ENCODE measurements around the gene LRRC7. TPM values are rescaled to one million over a fixed set of nuclear protein-coding genes. Genes with fewer than 3 reads are reported as not detected.

The LRRC7 gene
- total and polyA plus RNA-seq, 7 experiments from 2014 or later = 0.15 to 6.4 (median 0.46) TPM; not detected in 1

DNA sequence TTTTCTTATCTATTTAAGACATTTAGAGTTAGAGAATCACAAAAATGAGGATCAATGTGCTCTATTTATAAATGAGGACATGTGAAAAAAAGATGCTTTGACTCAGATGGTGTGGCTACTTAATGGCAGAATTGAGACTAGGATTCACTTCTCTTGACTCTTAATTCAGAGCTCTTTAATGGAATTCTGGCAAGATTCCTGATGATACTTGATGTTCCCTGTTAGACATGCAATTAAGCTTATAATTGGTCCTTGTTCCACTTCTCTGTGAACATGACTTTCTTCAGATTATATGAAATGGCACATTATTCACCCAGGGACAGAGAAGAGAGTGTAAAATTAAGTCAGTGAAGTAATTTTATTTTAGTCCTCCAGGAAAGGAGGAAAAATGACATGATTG, 165.3 kb downstream of the LRRC7 start:
- Mint-ChIP-seq H3K27me3 (no peaks in the 10 kb centered on the region), H3K27ac (no peak overlapping the region), H3K4me1 (no peaks in the 10 kb centered on the region), H3K36me3 (peaks cover 0 to 5% (median 0%) of the 10 kb centered on the region in 5 donors), H3K4me3 (no peak overlapping the region), H3K9me3 (peaks cover 0 to 15% (median 1%) of the 10 kb centered on the region in 11 donors)
- ATAC-seq = no peak
- intact Hi-C loops (cut with micrococcal nuclease) = no loop called here
- H3K9me3 ChIP-seq (ENCODE audit: control insufficient read depth in 2 of 3, low read length in 3 of 3) = no peaks in the 10 kb centered on the region
- no peak overlapping the region for H3K27ac ChIP-seq (ENCODE audit: low read depth, low read length)
- no peak overlapping the region for H3K4me3 ChIP-seq (ENCODE audit: low read length)
- H3K27me3 ChIP-seq (ENCODE audit: control insufficient read depth in 2 of 2, insufficient read depth in 2 of 2, low read length in 2 of 2) = no peaks in the 10 kb centered on the region
- no peaks in the 10 kb centered on the region for H3K4me1 ChIP-seq (ENCODE audit: control insufficient read depth in 2 of 2, insufficient read depth in 2 of 2, low read length in 2 of 2)
- ChIA-PET CTCF (no interaction called here), POLR2A (no interaction called here)
- no peaks in the 10 kb centered on the region for H3K36me3 ChIP-seq (ENCODE audit: control insufficient read depth in 2 of 3, insufficient read depth in 3 of 3, low read length in 3 of 3)
- no peak for DNase-seq

DNA sequence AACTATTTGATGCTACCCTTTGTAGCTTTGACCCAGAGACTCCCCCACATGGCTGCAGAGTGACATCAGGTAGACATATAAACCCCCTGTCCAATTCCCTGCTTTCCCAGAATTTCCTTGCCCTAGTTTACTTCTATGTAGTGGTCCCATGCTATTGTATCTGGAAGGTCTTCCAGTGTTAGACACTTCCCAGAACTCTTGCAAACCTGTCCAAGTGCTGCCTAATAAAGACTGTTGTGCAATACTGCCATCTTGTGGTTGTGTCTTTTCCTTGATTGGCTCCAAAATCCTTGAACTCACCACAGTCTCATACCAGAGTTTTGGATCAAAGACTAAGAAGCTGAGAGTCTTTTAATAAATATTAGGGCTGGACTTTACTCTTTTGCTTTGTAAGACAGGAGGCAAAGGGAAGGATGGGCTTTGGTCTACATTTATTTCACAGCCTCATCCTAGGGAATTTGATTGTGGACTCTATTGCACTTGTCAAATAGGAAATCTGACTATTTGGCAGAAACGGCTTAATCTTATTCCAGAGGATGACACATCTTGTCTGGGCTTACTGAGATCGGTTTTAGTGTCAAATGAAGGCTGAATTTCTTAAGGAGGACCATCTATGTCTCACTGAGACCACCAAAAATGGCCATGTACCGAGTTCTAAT, 169.9 kb downstream of the LRRC7 start:
- Mint-ChIP-seq H3K27ac (no peak overlapping the region), H3K36me3 (no peaks in the 10 kb centered on the region), H3K4me3 (no peak overlapping the region), H3K27me3 (no peaks in the 10 kb centered on the region), H3K4me1 (no peaks in the 10 kb centered on the region), H3K9me3 (peaks cover 0 to 3% (median 0%) of the 10 kb centered on the region in 11 donors)
- no peak overlapping the region for H3K4me3 ChIP-seq (ENCODE audit: low read length)
- CTCF ChIA-PET = no interaction called here
- POLR2A ChIA-PET = no interaction called here
- H3K27ac ChIP-seq (ENCODE audit: low read depth, low read length) = no peak overlapping the region
- intact Hi-C loops (cut with micrococcal nuclease) = loop anchor here in 1 of 2 donors (1.0 to 5.0 kb wide), 4 partner anchors 1137 to 1885 kb away; no protein-coding TSS in a partner anchor
- ATAC-seq (no peak), DNase-seq (peak in 4 of 9 donors; percentile 6 to 15 (median 12))
- H3K9me3 ChIP-seq (ENCODE audit: control insufficient read depth in 2 of 3, low read length in 3 of 3) = no peaks in the 10 kb centered on the region
- no peaks in the 10 kb centered on the region for H3K36me3 ChIP-seq (ENCODE audit: control insufficient read depth in 2 of 3, insufficient read depth in 3 of 3, low read length in 3 of 3)
- H3K4me1 ChIP-seq (ENCODE audit: control insufficient read depth in 2 of 2, insufficient read depth in 2 of 2, low read length in 2 of 2) = no peaks in the 10 kb centered on the region
- no peaks in the 10 kb centered on the region for H3K27me3 ChIP-seq (ENCODE audit: control insufficient read depth in 2 of 2, insufficient read depth in 2 of 2, low read length in 2 of 2)

DNA sequence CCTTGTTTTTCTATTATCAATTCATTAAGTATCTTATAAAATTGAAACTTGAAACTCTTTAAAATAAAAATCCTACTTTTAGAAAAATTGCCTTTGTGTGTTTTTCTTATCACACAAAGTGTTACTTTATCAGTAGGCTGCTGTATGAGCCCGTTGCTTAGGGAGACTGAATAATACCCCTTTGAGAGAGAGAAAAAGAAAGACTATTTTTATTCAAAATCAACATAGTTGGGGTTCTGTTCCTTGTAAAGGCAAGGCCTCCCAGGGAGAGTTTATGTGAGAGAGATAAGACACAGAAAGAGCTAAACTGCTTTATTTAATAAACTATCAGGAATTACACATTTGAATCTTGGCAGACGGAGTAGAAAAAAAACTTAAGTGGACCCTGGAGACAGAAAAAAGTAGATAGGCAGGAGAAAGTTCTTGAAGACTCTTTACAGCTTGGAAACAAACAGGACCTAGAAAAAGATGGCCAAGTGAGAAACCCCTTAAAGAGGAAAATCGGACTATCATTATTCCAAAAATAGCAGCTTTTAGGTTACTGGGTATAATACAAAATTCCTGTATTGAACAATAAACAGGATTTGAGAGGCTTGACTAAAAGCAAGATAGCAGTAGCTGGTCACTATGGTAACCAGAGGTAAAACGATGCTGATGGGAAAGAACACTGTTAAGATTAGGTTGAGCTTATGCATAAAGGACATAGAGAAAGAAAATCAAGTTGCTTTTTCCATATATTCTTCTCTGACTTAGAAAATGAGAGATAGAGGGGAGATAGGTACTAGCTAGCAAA, 170.9 kb downstream of the LRRC7 start:
- Mint-ChIP-seq H3K9me3 (peaks cover 0 to 3% (median 0%) of the 10 kb centered on the region in 11 donors), H3K36me3 (no peaks in the 10 kb centered on the region), H3K27ac (no peak overlapping the region), H3K4me1 (no peaks in the 10 kb centered on the region), H3K27me3 (no peaks in the 10 kb centered on the region), H3K4me3 (no peak overlapping the region)
- Histone ChIP-seq H3K4me3 (ENCODE audit: low read length) (no peak overlapping the region), H3K9me3 (ENCODE audit: control insufficient read depth in 2 of 3, low read length in 3 of 3) (no peaks in the 10 kb centered on the region), H3K36me3 (ENCODE audit: control insufficient read depth in 2 of 3, insufficient read depth in 3 of 3, low read length in 3 of 3) (no peaks in the 10 kb centered on the region), H3K27me3 (ENCODE audit: control insufficient read depth in 2 of 2, insufficient read depth in 2 of 2, low read length in 2 of 2) (no peaks in the 10 kb centered on the region), H3K4me1 (ENCODE audit: control insufficient read depth in 2 of 2, insufficient read depth in 2 of 2, low read length in 2 of 2) (no peaks in the 10 kb centered on the region), H3K27ac (ENCODE audit: low read depth, low read length) (no peak overlapping the region)
- DNase-seq (no peak), ATAC-seq (no peak)
- intact Hi-C loops (cut with micrococcal nuclease) = loop anchor here in 1 of 2 donors (2.0 to 5.0 kb wide), 2 partner anchors 1138 to 1886 kb away; no protein-coding TSS in a partner anchor
- ChIA-PET POLR2A (no interaction called here), CTCF (no interaction called here)

DNA sequence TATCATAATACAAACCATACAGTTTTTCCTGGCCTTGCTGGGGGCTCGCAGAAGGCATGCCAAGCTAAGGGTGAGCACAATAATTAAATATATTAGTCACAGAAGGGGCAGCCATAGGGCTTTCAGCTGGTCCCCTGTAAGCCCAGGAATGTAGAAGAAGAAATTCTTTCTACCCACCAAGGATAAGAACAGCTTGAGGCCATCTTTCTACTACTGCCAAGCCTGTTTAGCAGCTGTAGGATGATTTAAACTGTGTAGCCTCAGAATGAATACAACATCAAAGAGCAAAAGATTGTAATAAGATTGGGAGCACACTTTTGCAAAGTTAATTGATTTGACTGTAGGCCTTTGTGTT, 171.5 kb downstream of the LRRC7 start:
- no peak overlapping the region for H3K4me3 ChIP-seq (ENCODE audit: low read length)
- no peaks in the 10 kb centered on the region for H3K4me1 ChIP-seq (ENCODE audit: control insufficient read depth in 2 of 2, insufficient read depth in 2 of 2, low read length in 2 of 2)
- intact Hi-C loops (cut with micrococcal nuclease) = loop anchor here in 1 of 2 donors (2.0 to 5.0 kb wide), 2 partner anchors 1138 to 1887 kb away; no protein-coding TSS in a partner anchor
- Mint-ChIP-seq H3K4me3 (no peak overlapping the region), H3K9me3 (peaks cover 0 to 3% (median 0%) of the 10 kb centered on the region in 11 donors), H3K27me3 (no peaks in the 10 kb centered on the region), H3K4me1 (no peaks in the 10 kb centered on the region), H3K36me3 (no peaks in the 10 kb centered on the region), H3K27ac (no peak overlapping the region)
- ChIA-PET POLR2A (no interaction called here), CTCF (interaction anchor here (0.7 kb wide), 1 partner anchor 1285 kb away, joined by 3 read pairs; no protein-coding TSS in a partner anchor)
- no peak overlapping the region for H3K27ac ChIP-seq (ENCODE audit: low read depth, low read length)
- H3K36me3 ChIP-seq (ENCODE audit: control insufficient read depth in 2 of 3, insufficient read depth in 3 of 3, low read length in 3 of 3) = no peaks in the 10 kb centered on the region
- H3K9me3 ChIP-seq (ENCODE audit: control insufficient read depth in 2 of 3, low read length in 3 of 3) = no peaks in the 10 kb centered on the region
- H3K27me3 ChIP-seq (ENCODE audit: control insufficient read depth in 2 of 2, insufficient read depth in 2 of 2, low read length in 2 of 2) = no peaks in the 10 kb centered on the region
- ATAC-seq (no peak), DNase-seq (no peak)

DNA sequence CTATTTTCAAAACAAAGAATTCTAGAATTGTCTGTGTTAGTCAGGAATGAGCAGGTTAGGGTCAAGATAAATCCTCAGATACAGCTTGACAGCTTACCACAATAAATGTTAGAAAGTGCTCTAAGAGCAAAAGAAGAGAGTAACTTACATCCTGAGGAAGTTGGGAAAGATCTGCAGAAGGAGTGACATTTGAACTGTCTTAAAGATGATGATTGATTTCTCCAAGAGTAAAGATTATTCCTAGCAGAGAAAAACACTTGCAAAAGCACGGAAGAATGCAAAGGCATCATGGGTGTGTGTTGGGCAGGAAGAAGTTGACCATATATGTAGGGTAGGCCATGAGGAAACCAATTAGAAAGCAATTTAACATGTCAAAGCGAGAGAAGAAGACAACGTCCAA, 175.4 kb downstream of the LRRC7 start:
- ATAC-seq (no peak), DNase-seq (no peak)
- no peaks in the 10 kb centered on the region for H3K4me1 ChIP-seq (ENCODE audit: control insufficient read depth in 2 of 2, insufficient read depth in 2 of 2, low read length in 2 of 2)
- no peaks in the 10 kb centered on the region for H3K36me3 ChIP-seq (ENCODE audit: control insufficient read depth in 2 of 3, insufficient read depth in 3 of 3, low read length in 3 of 3)
- ChIA-PET POLR2A (no interaction called here), CTCF (no interaction called here)
- Mint-ChIP-seq H3K4me1 (no peaks in the 10 kb centered on the region), H3K27ac (no peak overlapping the region), H3K4me3 (no peak overlapping the region), H3K9me3 (peaks cover 0 to 6% (median 0%) of the 10 kb centered on the region in 11 donors), H3K27me3 (no peaks in the 10 kb centered on the region), H3K36me3 (no peaks in the 10 kb centered on the region)
- H3K27ac ChIP-seq (ENCODE audit: low read depth, low read length) = no peak overlapping the region
- no peaks in the 10 kb centered on the region for H3K9me3 ChIP-seq (ENCODE audit: control insufficient read depth in 2 of 3, low read length in 3 of 3)
- no peak overlapping the region for H3K4me3 ChIP-seq (ENCODE audit: low read length)
- H3K27me3 ChIP-seq (ENCODE audit: control insufficient read depth in 2 of 2, insufficient read depth in 2 of 2, low read length in 2 of 2) = no peaks in the 10 kb centered on the region
- intact Hi-C loops (cut with micrococcal nuclease) = no loop called here

DNA sequence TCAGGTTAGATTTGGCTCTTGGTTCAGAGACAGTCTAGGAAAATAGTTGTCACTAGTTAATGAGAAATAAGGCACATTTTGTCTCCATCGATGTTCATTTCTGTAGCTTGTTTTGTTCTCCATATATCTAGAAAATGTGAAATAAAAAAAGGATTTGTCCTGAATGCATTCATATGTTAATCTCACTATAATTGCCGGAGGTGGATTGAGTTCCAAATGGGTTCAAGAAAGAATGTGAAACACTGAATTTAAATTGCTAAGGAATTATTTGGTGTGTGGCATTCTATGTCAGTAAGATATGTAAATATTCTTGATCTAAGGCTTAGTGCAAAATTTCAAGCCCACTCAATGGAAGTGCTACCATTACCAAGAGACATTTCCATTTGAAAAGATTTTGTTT, 176.7 kb downstream of the LRRC7 start:
- no peak overlapping the region for H3K27ac ChIP-seq (ENCODE audit: low read depth, low read length)
- no peak overlapping the region for H3K4me3 ChIP-seq (ENCODE audit: low read length)
- DNase-seq (no peak), ATAC-seq (no peak)
- intact Hi-C loops (cut with micrococcal nuclease) = no loop called here
- ChIA-PET CTCF (no interaction called here), POLR2A (no interaction called here)
- no peaks in the 10 kb centered on the region for H3K36me3 ChIP-seq (ENCODE audit: control insufficient read depth in 2 of 3, insufficient read depth in 3 of 3, low read length in 3 of 3)
- Mint-ChIP-seq H3K36me3 (no peaks in the 10 kb centered on the region), H3K27ac (no peak overlapping the region), H3K27me3 (no peaks in the 10 kb centered on the region), H3K9me3 (peaks cover 0 to 6% (median 0%) of the 10 kb centered on the region in 11 donors), H3K4me1 (no peaks in the 10 kb centered on the region), H3K4me3 (no peak overlapping the region)
- H3K4me1 ChIP-seq (ENCODE audit: control insufficient read depth in 2 of 2, insufficient read depth in 2 of 2, low read length in 2 of 2) = no peaks in the 10 kb centered on the region
- H3K27me3 ChIP-seq (ENCODE audit: control insufficient read depth in 2 of 2, insufficient read depth in 2 of 2, low read length in 2 of 2) = no peaks in the 10 kb centered on the region
- H3K9me3 ChIP-seq (ENCODE audit: control insufficient read depth in 2 of 3, low read length in 3 of 3) = no peaks in the 10 kb centered on the region
